NCI-H774 (cell line): ENCODE data around the gene HNRNPD.
"Not testable (repeated sequence)": the region's sequence is repeated elsewhere in the genome, so short reads cannot be mapped to it uniquely, and the experiment has no call there.

Experiments used
- DNase-seq: peaks from one replicate; lab custom pipeline; 2025; lab: John Stamatoyannopoulos, UW

The HNRNPD gene, protein sequence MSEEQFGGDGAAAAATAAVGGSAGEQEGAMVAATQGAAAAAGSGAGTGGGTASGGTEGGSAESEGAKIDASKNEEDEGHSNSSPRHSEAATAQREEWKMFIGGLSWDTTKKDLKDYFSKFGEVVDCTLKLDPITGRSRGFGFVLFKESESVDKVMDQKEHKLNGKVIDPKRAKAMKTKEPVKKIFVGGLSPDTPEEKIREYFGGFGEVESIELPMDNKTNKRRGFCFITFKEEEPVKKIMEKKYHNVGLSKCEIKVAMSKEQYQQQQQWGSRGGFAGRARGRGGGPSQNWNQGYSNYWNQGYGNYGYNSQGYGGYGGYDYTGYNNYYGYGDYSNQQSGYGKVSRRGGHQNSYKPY

DNA sequence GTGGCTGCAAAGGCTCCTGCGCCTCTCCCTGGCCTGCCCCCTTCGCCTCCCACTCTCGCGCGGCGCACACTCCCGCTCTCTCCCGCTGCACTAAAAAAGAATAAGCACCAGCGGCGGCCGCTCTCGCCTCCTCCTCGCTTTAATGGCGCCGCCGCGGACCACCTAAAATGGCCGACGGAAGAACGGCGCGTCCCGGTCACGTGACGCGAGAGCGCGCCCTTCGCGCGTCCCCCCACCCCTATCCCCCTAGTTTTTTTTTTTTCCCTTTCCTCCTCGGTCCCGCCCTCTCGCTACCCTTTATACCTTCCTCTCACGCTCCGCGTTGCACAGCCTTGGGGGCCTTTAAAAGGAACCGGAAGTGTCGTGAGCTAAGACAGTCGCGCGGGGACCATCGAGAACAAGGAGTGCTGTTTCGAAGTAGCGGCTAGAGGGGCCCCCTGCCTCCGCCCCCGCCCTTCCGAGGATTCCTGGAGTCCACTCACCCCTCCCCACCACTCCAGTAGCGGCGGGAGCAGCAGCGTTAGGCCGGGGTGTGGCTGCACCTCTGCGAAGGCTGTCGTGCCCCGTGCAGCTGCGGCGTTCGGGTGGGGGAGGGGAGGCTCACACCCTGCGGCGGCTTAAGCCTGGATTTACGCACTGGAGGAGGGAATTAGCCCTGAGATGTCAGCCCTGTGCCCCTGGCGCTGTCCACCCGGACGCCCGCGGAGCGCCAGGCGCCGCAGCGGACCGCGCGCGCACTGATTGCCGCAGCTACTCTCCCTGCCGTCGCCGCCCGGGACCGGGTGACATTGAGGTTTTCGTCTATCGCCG, at the start of gene HNRNPD:
Gene HNRNPD (minus strand): TSS at position 176 of the 810 bp plus-strand sequence. CDS start 313 bp downstream, outside the sequence.
- DNase-seq: peak; percentile 93

DNA sequence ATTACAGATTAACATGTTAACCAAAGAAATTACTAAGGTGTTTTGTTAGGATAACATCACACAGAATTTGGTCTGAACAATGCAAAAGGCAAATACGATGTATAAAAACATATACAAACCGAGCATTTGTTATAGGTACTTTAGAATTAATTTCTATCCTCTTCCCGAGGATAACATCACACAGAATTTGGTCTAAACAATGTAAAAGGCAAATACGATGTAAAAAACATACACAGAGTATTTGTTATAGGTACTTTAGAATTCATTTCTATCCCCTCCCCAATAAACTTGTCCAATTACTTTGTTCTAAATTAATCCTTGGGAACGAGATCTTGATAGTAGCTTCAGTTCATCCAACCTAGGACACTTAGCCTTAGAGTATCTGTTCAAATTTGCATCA, 48.8 kb upstream of the HNRNPD start:
- DNase-seq: no peak

DNA sequence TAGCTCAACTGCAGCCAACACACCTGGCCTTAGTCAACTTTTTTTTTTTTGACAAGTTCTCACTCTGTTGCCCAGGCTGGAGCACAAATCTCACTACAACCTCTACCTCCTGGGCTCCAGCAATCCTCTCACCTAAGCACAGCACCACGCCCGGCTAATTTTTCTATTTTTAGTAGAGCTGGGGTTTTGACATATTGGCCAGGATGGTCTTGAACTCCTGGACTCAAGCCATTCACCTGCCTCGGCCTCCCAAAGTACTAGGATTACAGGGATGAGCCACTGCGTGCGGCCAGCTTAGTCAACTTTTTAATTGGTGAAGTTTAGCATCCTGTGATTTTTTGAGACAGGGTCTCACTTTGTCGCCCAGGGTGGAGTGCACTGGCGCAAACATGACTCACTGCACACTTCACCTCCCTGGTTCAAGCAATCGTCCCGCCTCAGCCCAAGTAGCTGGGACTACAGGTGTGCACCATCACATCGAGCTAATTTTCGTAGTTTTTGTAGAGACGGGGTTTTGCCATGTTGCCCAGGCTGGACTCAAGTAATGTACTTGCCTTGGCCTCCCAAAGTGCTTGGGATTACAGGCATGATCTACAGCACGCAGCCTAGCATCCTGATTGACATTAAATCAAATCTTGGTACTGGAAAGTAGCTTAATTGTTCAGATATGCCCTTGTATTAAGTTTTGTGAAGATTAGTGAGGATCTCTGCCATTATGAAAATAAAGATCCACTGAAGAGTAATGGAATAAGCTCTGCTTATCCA, 48.2 kb upstream of the HNRNPD start:
- no peak for DNase-seq

DNA sequence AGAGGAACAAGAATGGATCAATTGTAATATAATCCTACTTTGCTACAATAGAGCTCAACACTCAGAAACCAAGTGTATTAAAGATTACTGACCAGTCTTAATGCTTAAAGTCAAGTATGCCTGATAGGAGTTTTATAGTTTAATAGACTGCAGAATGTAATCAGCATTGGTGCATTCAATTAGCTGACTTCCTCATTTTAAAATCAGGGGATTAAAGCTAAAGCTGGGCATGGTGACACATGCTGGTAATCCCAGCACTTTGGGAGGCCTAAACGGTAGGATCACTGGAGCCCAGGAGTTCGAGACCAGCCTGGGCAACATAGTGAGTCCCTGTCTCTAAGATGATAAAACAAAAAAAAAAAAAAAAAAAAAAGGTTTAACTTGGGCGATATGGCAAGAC, 45.7 kb upstream of the HNRNPD start:
- DNase-seq: no peak

DNA sequence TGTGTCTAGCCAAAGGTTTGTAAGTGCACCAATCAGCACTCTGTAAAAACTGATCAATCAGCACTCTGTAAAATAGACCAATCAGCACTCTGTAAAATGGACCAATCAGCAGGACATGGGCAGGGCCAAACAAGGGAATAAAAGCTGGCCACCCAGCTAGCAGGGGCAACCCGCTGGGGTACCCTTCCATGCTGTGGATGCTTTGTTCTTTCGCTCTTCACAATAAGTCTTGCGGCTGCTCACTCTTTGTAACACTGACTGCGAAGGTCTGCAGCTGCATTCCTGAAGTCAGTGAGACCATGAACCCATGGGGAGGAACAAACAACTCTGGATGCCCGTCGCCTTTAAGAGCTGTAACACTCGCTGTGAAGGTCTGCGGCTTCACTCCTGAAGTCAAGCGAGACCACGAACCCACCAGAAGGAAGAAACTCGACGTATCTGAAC, 42.2 kb upstream of the HNRNPD start:
- no peak for DNase-seq

DNA sequence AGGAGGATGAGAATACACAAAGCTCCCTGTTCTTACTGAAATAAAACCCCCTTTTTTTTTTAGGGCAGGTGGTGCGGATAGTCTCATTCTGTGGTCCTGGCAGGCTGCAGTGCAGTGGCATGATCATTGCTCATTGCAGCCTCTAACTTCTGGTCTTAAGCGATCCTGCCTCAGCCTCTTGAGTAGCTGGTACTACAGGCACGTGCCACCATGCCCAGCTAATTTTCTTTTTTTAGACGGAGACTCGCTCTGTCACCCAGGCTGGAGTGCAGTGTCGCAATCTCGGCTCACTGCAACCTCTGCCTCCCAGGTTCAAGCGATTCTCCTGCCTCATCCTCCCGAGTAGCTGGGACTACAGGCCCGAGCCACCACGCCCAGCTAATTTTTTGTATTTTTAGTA, 41.3 kb upstream of the HNRNPD start:
- not testable (repeated sequence) for DNase-seq

DNA sequence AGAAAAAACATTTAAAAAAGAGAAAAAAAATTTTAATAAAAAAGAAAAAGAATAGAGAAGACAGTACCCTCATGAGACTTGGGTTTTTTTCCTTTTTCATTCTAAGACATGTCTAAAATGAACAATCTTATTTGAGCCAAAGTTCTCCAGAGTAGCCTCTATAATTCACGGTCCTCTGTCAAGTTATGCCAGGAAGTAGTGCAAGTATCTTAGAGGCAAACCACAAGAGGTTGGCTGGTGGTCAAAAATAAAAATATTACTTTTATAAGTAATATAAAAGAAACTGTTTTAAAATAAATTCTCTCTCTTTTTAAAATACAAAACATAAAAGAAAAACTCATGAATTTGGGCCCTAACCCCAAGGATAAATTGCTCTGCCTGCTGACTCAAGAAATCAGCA, 29.9 kb upstream of the HNRNPD start:
- no peak for DNase-seq

DNA sequence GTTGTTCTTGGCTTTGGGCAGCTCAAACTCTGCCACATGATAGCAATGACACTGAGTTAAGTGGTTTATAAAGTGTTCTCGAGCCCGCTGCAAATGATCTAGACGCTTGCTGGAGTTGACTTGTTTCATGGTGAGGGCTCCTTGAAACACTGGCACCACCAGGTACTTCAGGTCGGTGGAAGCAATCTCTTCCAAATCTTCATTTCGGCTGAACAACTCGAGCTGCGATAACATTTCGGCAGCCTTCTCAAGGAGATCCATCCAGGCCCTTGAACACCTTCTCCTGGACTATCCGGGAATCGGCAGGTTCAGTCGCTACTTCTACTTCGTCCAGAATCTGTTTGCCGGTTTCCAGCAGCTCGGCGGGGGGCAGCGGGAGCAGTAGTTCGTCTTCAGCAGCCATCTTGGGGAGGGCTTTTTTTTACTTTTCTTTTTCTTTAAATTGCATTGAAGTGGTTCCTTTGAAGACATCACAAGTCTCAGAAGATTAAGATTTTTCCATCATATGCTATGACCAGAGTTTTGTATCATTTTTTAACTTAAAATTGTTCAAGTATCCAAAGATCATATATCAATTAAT, 28.5 kb upstream of the HNRNPD start:
- no peak for DNase-seq

DNA sequence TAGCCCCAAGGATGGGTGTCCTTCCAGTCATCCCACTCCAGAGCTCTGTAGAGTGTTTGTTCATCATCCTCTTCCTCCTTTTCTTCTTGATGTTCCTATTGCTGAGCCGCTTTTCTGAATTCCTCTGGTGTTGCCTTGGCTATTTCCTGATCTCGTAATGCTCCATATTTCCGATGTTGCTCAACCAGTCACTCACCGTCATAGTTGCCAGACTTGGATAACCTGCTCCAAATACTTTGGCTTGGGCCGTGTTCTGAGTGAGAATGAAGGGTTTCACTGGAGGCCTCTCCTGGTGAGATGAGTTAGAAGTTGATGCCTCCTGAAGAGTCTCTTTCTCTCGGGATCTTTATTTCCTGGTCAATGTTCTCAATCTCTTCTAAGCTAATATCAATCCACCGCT, 27.8 kb upstream of the HNRNPD start:
- DNase-seq: no peak

DNA sequence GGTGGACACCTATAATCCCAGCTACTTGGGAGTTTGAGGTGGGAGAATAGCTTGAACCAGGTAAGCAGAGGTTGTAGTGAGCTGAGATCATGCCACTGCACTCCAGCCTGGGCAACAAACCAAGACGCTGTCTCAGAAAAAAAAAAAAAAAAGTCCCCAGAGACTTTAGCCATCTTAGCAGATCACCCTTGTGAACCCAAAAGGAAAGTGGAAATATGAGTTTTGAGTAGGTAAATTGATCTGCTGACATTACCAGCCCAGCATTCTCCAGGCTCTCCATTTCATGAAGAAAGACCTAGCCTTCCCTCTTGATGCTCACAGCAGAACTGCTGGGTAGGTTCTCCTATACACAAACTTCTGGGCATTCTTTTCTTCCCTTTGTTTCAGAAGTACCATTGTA, 24.5 kb upstream of the HNRNPD start:
- no peak for DNase-seq

DNA sequence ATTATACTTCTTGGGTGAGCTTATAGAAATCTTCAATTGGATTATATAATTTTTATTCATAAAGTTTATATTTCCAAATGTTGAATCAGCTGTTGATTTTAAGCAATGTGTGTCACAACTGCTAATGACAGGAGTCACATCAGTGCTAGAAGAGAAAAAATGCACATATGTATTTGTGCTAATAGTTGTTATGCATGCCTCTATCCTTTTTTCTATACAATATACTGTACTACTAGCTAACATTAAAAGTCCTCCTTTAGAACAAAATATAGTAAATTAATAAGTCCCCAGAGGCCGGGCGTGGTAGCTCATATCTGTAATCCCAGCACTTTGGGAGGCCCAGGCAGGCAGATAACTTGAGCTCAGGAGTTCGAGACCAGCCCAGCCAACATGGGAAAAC, 23.7 kb upstream of the HNRNPD start:
- no peak for DNase-seq

DNA sequence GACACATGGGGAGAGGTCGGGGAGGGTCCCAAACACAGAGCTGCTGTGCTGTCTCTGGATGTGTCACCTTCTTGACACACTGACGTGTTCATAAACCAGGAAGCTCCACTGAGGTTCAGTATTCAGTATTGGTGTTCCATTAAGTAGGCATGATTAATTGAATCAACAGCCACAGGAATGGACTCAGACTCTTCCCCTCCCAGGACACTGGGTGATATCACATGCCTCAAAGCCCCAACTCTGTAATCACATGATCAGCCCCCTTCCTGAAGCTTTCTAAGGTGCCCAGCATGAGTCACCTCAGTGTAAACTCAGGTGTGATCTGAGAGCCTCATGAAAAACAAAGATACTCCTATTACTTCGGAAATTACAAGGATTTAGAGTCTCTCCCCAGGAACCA, 21.1 kb upstream of the HNRNPD start:
- no peak for DNase-seq

DNA sequence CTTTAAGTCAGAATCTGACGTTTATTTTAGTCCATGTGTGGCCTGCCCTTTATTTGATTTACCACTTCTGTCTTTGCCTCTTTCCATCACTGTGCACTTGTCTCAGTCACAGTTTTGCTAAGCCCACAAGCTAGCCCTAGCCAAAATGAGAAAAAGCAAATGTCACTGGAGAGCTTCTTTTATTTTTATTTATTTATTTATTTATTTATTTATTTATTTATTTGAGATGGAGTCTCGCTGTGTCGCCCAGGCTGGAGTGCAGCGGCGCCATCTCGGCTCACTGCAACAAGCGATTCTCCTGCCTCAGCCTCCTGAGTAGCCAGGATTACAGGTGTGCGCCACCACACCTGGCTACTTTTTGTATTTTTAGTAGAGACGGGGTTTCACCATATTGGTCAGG, 16.3 kb upstream of the HNRNPD start:
- not testable (repeated sequence) for DNase-seq

DNA sequence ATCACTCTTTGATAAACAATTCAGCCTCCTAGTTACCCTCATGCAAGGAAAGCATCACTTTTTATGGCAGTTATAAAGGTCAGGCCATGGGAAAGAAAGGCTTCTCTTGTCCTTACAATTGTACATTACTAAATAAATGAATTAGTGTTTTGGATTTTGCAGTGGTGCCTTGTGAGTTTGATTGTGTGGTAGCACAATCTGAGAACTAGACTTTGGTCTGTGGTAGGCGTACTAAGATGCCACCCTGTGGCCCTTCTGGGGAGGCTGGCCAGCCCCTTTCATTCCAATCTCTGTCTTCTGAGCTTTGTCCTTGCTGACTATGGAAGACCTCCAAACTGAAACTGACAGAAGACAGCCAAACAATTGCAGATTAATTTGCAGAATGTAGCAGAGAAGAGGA, 14.6 kb upstream of the HNRNPD start:
- DNase-seq: no peak

DNA sequence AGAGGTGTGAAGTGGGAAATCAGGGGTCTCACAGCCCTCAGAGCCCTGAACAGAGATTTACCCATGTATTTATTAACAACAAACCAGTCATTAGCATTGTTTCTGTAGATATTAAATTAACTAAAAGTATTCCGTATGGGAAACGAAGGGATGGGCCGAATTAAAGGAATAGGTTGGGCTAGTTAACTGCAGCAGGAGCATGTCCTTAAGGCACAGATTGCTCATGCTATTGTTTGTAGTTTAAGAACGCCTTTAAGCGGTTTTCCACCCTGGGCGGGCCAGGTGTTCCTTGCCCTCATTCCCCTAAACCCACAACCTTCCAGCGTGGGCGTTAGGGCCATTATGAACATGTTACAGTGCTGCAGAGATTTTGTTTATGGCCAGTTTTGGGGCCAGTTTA, 12.5 kb upstream of the HNRNPD start:
- DNase-seq: not testable (repeated sequence)

DNA sequence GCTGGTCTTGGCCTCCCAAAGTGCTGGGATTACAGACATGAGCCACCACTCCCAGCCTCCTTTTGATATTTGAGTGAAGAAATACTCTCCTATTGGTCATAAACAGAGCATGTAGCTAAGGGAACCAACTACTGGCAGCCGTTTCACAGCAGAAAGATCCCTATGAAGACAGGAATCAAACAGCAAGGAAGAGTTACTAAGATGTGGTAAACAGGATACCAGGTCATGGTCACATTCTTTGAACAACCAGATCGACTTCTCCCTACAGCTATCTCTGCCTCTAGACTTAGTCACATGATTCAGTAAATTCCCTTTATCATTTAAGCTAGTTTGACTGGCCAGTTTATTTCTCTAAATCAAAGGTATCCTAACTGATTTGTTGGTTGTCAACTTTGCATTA, 9.0 kb upstream of the HNRNPD start:
- DNase-seq: no peak

DNA sequence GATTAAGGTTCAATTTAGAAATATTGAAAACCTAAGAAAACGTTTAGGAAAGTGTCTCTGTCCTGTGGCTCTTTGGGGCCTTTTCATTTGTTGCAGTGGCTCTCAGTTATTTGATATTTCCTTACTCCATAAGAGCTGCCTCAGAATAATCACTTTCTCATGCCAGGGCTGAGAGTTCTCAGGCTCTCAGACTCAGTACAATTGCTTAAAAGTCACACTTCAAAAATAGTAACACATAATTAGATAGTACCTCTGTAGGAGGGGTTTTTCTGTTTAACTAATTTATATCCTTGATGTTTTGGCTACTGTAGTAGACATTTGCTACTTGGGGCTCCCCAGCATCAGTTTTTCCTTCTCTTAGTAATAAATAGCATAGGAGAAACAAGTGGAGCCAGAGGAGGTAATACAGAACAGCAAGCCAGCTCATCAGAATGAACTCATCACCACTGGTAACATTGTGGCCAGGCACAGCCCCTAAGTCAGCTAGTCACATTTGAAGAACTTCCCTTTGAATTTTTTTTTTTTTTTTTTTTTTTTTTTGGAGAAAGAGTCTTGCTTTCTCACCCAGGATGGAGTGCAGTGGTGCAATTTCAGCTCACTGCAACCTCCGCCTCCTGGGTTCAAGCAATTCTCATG, 8.0 kb upstream of the HNRNPD start:
- no peak for DNase-seq

DNA sequence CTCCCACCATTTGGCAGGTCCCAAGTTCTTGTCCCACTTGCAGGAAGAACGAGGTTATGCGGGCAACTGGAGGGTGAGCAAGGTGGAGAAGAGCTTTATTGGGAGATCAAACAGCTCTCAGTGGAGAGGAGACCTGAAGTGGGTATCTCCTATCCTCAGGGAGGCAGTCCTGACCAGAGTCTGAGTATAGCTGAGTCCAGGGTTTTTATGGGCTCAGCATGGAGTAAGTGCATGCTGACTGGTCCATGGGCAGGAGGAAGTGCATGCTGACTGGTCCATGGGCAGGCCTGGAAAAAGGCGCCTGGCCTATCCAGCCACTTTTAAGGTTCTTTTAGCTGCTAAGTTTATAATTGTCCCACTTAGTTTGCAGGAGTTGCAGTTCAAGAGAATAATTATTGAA, 7.4 kb upstream of the HNRNPD start:
- no peak for DNase-seq

DNA sequence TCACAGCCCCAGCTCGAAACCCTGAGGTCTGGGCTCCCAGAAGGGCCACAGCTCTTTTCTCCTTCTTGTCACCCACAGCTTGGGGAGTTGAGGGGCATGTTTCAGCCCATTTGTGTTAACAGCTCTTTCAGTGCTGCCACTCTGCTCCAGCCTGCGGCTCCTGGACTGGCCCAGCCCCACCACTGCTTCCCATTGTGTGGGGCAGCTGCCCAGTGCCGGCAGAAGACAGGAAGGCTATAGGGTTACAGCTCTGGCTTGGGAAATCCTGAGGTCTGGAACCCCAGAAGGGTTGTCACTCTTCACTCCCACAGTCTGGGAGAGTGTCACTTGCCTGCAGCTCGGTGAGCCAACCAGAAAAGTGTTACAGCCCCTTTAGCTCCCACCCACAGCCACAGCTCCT, 7.0 kb upstream of the HNRNPD start:
- no peak for DNase-seq

DNA sequence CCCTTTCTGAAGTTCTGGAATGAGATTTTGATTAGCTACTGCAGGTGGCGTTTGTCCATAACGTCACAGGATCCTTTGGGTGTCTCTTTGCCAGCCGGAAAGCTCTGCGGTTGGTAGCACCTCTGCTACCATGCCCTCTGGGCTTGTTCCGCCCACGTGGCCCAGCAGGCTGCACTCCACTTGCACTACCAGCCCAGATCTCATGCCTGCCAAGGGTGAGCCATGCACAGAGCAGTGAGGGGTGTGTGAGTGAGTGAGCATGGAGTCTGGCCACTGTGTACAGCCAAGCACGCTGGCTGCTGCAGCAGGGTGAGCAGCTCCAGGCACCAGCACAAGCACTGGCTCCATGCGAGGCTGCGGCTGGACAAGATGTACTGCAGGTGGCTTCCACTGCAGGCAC, 6.6 kb upstream of the HNRNPD start:
- no peak for DNase-seq

DNA sequence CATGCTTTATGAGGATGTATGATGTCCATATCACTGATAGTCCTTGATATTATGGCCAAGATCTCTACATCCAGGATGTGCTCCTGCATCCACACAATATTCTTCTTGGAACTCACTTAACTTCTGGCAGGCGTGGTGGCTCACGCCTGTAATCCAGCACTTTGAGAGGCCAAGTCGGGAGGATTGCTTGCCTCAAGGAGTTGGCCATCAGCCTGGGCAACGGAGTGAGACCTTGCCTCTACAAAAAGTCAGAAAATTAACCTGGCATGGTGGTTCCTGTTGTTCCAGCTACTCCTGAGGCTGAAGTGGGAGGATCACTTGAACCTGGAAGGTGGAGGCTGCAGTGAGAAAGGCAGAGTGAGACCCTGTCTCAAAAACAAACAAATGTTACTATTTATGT, 2.3 kb upstream of the HNRNPD start:
- no peak for DNase-seq

DNA sequence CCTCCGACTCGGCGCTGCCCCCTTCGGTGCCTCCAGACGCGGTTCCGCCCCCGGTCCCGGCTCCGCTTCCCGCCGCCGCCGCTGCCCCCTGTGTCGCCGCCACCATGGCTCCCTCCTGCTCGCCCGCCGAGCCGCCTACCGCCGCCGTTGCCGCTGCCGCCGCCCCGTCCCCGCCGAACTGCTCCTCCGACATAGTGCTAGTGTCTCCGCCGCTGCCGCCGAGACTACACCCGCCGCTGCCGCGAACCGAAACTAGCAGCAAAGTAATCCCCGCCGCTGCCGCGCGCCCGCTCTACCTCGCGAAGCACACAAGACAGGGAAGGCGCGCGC, 340 bp downstream of the HNRNPD start:
- no peak for DNase-seq
